ENCODE data around the gene ERBB4.

Gene ERBB4

GRCh38 chr2:212428681-212429478 is 109.7 kb downstream of the ERBB4 start:
- no peak for DNase-seq (ENCODE audit: low read depth in 3 of 3)

GRCh38 chr2:212427638-212428037 is 111.0 kb downstream of the ERBB4 start:
- no peak for DNase-seq (ENCODE audit: low read depth in 3 of 3)

GRCh38 chr2:212426637-212427412 is 111.8 kb downstream of the ERBB4 start:
- no peak for DNase-seq (ENCODE audit: low read depth in 3 of 3)

- no peak for DNase-seq (ENCODE audit: low read depth in 3 of 3)
Measured at GRCh38 chr2:212424082-212424481, 114.5 kb downstream of the ERBB4 start.

- DNase-seq (ENCODE audit: low read depth in 3 of 3) = no peak
Measured at GRCh38 chr2:212423089-212423488, 115.5 kb downstream of the ERBB4 start.

GRCh38 chr2:212421556-212422334 is 116.9 kb downstream of the ERBB4 start:
- DNase-seq (ENCODE audit: low read depth in 3 of 3) = no peak

GRCh38 chr2:212416086-212416485 is 122.5 kb downstream of the ERBB4 start:
- DNase-seq (ENCODE audit: low read depth in 3 of 3) = no peak

- DNase-seq (ENCODE audit: low read depth in 3 of 3) = no peak
Measured at GRCh38 chr2:212414767-212415211, 123.8 kb downstream of the ERBB4 start.

GRCh38 chr2:212409560-212409959 is 129.0 kb downstream of the ERBB4 start:
- DNase-seq (ENCODE audit: low read depth in 3 of 3) = no peak

GRCh38 chr2:212408524-212408923 is 130.1 kb downstream of the ERBB4 start:
- DNase-seq (ENCODE audit: low read depth in 3 of 3) = no peak

- no peak for DNase-seq (ENCODE audit: low read depth in 3 of 3)
Measured at GRCh38 chr2:212406716-212407115, 131.9 kb downstream of the ERBB4 start.

- DNase-seq (ENCODE audit: low read depth in 3 of 3) = no peak
Measured at GRCh38 chr2:212402316-212402715, 136.3 kb downstream of the ERBB4 start.

- DNase-seq (ENCODE audit: low read depth in 3 of 3) = no peak
Measured at GRCh38 chr2:212398316-212398715, 140.3 kb downstream of the ERBB4 start.

- DNase-seq (ENCODE audit: low read depth in 3 of 3) = no peak
Measured at GRCh38 chr2:212392544-212392943, 146.1 kb downstream of the ERBB4 start.

- no peak for DNase-seq (ENCODE audit: low read depth in 3 of 3)
Measured at GRCh38 chr2:212392043-212392442, 146.6 kb downstream of the ERBB4 start.

- no peak for DNase-seq (ENCODE audit: low read depth in 3 of 3)
Measured at GRCh38 chr2:212387146-212387545, 151.5 kb downstream of the ERBB4 start.

GRCh38 chr2:212385241-212385640 is 153.4 kb downstream of the ERBB4 start:
- DNase-seq (ENCODE audit: low read depth in 3 of 3) = no peak

GRCh38 chr2:212384027-212384426 is 154.6 kb downstream of the ERBB4 start:
- DNase-seq (ENCODE audit: low read depth in 3 of 3) = no peak

GRCh38 chr2:212381428-212382102 is 157.0 kb downstream of the ERBB4 start:
- no peak for DNase-seq (ENCODE audit: low read depth in 3 of 3)

- DNase-seq (ENCODE audit: low read depth in 3 of 3) = no peak
Measured at GRCh38 chr2:212379103-212379502, 159.5 kb downstream of the ERBB4 start.

GRCh38 chr2:212367431-212367830 is 171.2 kb downstream of the ERBB4 start:
- no peak for DNase-seq (ENCODE audit: low read depth in 3 of 3)

All from stimulated activated CD4-positive, alpha-beta T cell treated with anti-CD3 and anti-CD28 coated beads, TNF-alpha, amount 100 ng/mL, for 24 hours (primary cell).